ENCODE data around the gene YPEL1. TPM values are rescaled to one million over a fixed set of nuclear protein-coding genes. Genes with fewer than 3 reads are reported as not detected.

Gene YPEL1
- total RNA-seq, 1 donor from 2014 or later: 32.2 TPM

DNA sequence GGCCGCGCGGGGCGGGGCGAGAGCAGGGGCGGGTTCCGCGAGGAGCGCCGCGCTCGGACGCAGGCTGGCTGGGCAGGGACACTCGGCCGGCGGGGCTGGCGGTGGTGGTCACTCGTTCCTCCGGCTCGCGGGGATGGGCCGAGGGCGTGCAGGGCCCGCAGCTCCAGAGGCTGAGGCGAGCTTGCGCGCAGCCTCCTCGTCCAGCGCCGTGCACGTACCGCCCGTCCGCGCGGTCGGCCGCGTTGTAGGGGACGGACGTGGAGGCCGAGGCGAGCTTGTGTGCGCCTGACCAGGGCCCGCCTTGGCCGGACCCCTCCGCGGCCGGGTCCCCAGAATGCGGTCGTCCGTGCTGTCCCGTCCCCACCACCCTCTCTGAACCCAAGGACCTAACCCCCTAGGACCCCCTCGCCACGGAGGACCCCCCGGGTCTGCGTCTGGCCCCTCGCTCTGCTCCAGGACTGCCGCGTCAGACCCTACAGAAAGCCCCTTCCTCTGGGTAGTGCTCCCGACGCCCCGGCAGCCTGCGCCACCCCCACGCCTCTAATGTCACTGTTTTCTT, 569 bp upstream of the YPEL1 start:
- H3K4me1 Mint-ChIP-seq: peaks cover 27% of the 10 kb centered on the region

DNA sequence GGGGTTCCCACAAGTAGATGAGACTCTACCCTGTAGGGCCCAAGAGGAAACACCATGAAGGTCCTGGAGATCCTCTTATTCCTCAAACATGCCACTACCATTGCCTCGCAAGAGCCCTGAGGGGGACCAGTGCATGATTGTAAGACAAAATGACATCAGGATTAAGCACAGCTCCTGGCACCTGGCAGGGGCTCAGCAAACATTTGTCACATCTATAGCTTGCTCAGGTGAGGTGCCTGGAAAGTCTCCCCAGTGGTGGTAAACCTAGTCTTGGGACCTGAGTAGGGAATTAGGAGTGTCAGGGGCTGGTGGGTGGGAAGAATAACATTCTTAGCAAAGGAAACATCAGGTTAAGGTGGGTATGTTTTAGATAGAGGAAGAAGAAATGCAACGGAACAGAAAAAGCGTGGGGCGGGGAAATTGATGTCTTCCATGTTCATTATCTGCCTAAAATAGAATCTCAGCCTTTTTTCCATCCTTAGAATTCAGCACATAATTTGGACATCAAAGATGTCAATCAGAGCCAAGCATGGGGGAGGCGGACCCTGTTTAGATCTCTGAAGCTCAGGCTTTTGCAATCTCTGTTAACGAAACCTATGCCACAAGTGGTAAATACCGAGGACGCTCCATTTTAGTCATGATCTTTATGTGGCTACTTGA, 924 bp downstream of the YPEL1 start:
- DNase-seq (ENCODE audit: low spot score): peak; percentile 23
- Mint-ChIP-seq H3K27ac (peak overlapping the region; percentile 94), H3K27me3 (ENCODE audit: insufficient read depth, low read depth) (no peaks in the 10 kb centered on the region), H3K4me3 (peak overlapping the region; percentile 97), H3K9me3 (no peaks in the 10 kb centered on the region), H3K4me1 (peaks cover 28% of the 10 kb centered on the region), H3K36me3 (peaks cover 2% of the 10 kb centered on the region)
- Histone ChIP-seq H3K27me3 (peaks cover 22% of the 10 kb centered on the region), H3K9me3 (ENCODE audit: low read depth) (no peaks in the 10 kb centered on the region), H3K27ac (no peak overlapping the region), H3K4me2 (peak overlapping the region; percentile 95), H3K4me1 (peaks cover 10% of the 10 kb centered on the region), H3F3A (ENCODE audit: low read depth) (peaks cover 6% of the 10 kb centered on the region), H2AFZ (replicated peaks) (peak overlapping the region; percentile 73), H3K9ac (peak overlapping the region; percentile 39), H3K36me3 (peaks cover 5% of the 10 kb centered on the region), H4K20me1 (ENCODE audit: low read depth) (peaks cover 35% of the 10 kb centered on the region), H3K79me2 (ENCODE audit: low read depth) (peaks cover 50% of the 10 kb centered on the region), H3K4me3 (peak overlapping the region; percentile 85)
- TF ChIP-seq EZH2phosphoT487 (IDR thresholded peaks at IDR 0.05): no peak
- no peak for TF ChIP-seq EZH2 (IDR thresholded peaks at IDR 0.05)
- TF ChIP-seq, protein P1, sequence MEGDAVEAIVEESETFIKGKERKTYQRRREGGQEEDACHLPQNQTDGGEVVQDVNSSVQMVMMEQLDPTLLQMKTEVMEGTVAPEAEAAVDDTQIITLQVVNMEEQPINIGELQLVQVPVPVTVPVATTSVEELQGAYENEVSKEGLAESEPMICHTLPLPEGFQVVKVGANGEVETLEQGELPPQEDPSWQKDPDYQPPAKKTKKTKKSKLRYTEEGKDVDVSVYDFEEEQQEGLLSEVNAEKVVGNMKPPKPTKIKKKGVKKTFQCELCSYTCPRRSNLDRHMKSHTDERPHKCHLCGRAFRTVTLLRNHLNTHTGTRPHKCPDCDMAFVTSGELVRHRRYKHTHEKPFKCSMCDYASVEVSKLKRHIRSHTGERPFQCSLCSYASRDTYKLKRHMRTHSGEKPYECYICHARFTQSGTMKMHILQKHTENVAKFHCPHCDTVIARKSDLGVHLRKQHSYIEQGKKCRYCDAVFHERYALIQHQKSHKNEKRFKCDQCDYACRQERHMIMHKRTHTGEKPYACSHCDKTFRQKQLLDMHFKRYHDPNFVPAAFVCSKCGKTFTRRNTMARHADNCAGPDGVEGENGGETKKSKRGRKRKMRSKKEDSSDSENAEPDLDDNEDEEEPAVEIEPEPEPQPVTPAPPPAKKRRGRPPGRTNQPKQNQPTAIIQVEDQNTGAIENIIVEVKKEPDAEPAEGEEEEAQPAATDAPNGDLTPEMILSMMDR (IDR thresholded peaks at IDR 0.05): no peak

More for the DNA sequence above, 569 bp upstream of the YPEL1 start:
- Histone ChIP-seq H3K9me3 (ENCODE audit: low read depth) (no peaks in the 10 kb centered on the region), H4K20me1 (ENCODE audit: low read depth) (peaks cover 24% of the 10 kb centered on the region), H3K4me3 (peak overlapping the region; percentile 41), H3K27me3 (peaks cover 22% of the 10 kb centered on the region), H3K27ac (no peak overlapping the region), H3K4me2 (peak overlapping the region; percentile 72), H3K79me2 (ENCODE audit: low read depth) (peaks cover 38% of the 10 kb centered on the region), H3K36me3 (peaks cover 5% of the 10 kb centered on the region), H3K4me1 (peaks cover 10% of the 10 kb centered on the region), H3K9ac (no peak overlapping the region), H2AFZ (replicated peaks) (peak overlapping the region; percentile 74), H3F3A (ENCODE audit: low read depth) (peaks cover 6% of the 10 kb centered on the region)
- no peaks in the 10 kb centered on the region for H3K9me3 Mint-ChIP-seq
- DNase-seq (ENCODE audit: low spot score): no peak
- peaks cover 2% of the 10 kb centered on the region for H3K36me3 Mint-ChIP-seq
- no peak for TF ChIP-seq EZH2 (IDR thresholded peaks at IDR 0.05)
- TF ChIP-seq, protein P1 (IDR thresholded peaks at IDR 0.05): no peak
- TF ChIP-seq EZH2phosphoT487 (IDR thresholded peaks at IDR 0.05): no peak
- H3K27me3 Mint-ChIP-seq (ENCODE audit: insufficient read depth, low read depth): peaks cover under 1% of the 10 kb centered on the region
- no peak overlapping the region for H3K27ac Mint-ChIP-seq
- peak overlapping the region; percentile 75 for H3K4me3 Mint-ChIP-seq

DNA sequence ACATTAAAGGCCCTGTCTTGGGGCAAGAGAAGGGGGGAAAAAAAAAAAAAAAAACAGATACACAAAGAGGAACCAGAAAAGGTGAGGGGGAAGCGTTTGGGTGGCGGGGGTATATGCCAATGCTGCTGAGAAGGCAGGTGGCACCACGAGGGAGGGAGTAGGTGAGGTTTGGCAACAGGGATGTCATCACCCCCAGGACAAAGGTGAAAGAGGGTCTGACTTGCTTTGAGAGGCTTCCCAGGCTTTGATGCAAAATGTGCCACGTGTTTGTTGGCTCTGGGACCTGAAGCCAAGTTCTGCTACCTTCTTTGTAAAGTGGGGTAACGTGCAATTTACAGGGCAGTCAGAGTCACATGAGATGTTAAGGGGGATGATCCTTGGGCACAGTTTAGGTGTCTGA, 4.1 kb downstream of the YPEL1 start:
- Histone ChIP-seq H3K4me1 (peaks cover 10% of the 10 kb centered on the region), H2AFZ (replicated peaks) (no peak overlapping the region), H3K4me2 (no peak overlapping the region), H3K27me3 (peaks cover 3% of the 10 kb centered on the region), H3K9ac (no peak overlapping the region), H4K20me1 (ENCODE audit: low read depth) (peaks cover 67% of the 10 kb centered on the region), H3K27ac (no peak overlapping the region), H3F3A (ENCODE audit: low read depth) (peaks cover 14% of the 10 kb centered on the region), H3K9me3 (ENCODE audit: low read depth) (no peaks in the 10 kb centered on the region), H3K4me3 (no peak overlapping the region), H3K36me3 (peaks cover 5% of the 10 kb centered on the region), H3K79me2 (ENCODE audit: low read depth) (peaks cover 67% of the 10 kb centered on the region)
- Mint-ChIP-seq H3K36me3 (peaks cover 2% of the 10 kb centered on the region), H3K4me3 (no peak overlapping the region), H3K27ac (no peak overlapping the region), H3K4me1 (peaks cover 22% of the 10 kb centered on the region), H3K27me3 (ENCODE audit: insufficient read depth, low read depth) (no peaks in the 10 kb centered on the region), H3K9me3 (no peaks in the 10 kb centered on the region)
- TF ChIP-seq EZH2phosphoT487 (IDR thresholded peaks at IDR 0.05): no peak
- TF ChIP-seq EZH2 (IDR thresholded peaks at IDR 0.05): no peak
- TF ChIP-seq, protein P1 (IDR thresholded peaks at IDR 0.05): no peak
- no peak for DNase-seq (ENCODE audit: low spot score)

Data from neural progenitor cell (in vitro differentiated cells).